Measurements from ENCODE around the gene S100A14.

The S100A14 gene

DNA sequence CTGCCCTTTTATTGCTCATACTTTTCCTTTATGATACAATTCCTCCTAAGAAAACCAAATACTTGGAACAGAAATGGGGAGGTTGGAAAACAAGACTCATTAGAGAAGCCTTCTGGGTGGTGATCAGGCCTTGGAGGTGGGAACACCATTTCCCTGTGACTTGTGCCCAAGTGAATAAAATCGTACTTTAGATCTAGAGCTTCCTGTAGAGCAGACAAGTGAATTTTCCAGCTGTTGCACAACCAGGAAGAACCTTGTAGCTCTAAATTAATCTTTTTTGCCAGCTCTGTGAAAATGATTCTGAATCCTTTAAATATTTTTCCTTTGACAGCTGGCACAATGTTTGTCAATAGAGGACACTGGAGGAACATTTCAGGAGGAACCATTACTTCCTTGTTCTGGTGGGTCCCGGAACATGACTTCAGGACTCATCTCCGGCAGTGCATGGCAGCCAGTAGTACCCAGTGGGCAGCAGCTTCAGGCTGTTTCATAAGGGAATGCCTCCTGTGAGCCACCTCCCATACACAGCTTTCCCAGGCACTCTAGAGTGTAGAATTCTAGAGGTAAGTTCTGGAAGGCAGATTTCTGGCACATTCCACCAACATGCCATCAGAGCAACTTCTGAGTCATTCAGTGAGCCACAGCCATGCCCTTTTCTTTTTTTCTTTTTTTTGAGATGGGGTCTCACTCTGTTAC lies 36.8 kb upstream of the S100A14 start:
- peak overlapping the region; percentile 39 for H3K27ac ChIP-seq (replicated peaks)
- H3K4me3 ChIP-seq (replicated peaks; ENCODE audit: insufficient read depth, low read length): no peak overlapping the region
- no peaks in the 10 kb centered on the region for H3K27me3 ChIP-seq (ENCODE audit: insufficient read depth, poor library complexity, severe bottlenecking)
- no peak for DNase-seq (ENCODE audit: low read depth in 1 of 2, low spot score in 1 of 2)
- TF ChIP-seq POLR2AphosphoS5 (IDR thresholded peaks at IDR 0.05; ENCODE audit: low read depth): no peak
- TF ChIP-seq, protein P1, sequence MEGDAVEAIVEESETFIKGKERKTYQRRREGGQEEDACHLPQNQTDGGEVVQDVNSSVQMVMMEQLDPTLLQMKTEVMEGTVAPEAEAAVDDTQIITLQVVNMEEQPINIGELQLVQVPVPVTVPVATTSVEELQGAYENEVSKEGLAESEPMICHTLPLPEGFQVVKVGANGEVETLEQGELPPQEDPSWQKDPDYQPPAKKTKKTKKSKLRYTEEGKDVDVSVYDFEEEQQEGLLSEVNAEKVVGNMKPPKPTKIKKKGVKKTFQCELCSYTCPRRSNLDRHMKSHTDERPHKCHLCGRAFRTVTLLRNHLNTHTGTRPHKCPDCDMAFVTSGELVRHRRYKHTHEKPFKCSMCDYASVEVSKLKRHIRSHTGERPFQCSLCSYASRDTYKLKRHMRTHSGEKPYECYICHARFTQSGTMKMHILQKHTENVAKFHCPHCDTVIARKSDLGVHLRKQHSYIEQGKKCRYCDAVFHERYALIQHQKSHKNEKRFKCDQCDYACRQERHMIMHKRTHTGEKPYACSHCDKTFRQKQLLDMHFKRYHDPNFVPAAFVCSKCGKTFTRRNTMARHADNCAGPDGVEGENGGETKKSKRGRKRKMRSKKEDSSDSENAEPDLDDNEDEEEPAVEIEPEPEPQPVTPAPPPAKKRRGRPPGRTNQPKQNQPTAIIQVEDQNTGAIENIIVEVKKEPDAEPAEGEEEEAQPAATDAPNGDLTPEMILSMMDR (IDR thresholded peaks at IDR 0.05; ENCODE audit: insufficient read depth, low read length): no peak
- TF ChIP-seq GABPA (IDR thresholded peaks at IDR 0.05; ENCODE audit: low read depth): 0 out of 2 replicates have a peak, but pooled peaks have one; percentile 26

DNA sequence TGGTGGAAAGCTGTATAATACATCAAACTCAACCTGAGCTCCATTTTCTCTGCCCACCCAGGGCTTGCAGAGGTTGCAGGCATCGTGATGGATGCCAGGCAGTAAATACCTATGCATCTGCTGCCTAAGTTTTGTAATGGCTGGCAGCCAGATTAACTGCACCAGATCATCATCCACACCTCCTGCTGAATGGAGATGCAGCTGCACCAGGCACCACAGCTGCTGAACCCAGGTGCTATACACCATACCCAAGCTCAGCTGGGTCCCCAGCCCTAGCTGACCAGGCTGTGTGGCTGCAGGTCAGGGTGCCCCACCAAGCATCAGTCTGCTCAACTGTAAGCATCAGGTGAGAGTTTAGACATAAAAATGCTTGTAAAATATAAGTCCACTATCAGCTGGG lies 35.6 kb upstream of the S100A14 start:
- Histone ChIP-seq H3K27me3 (ENCODE audit: insufficient read depth, poor library complexity, severe bottlenecking) (no peaks in the 10 kb centered on the region), H3K27ac (replicated peaks) (no peak overlapping the region), H3K4me3 (replicated peaks; ENCODE audit: insufficient read depth, low read length) (no peak overlapping the region)
- no peak for DNase-seq (ENCODE audit: low read depth in 1 of 2, low spot score in 1 of 2)
- TF ChIP-seq, protein P2, sequence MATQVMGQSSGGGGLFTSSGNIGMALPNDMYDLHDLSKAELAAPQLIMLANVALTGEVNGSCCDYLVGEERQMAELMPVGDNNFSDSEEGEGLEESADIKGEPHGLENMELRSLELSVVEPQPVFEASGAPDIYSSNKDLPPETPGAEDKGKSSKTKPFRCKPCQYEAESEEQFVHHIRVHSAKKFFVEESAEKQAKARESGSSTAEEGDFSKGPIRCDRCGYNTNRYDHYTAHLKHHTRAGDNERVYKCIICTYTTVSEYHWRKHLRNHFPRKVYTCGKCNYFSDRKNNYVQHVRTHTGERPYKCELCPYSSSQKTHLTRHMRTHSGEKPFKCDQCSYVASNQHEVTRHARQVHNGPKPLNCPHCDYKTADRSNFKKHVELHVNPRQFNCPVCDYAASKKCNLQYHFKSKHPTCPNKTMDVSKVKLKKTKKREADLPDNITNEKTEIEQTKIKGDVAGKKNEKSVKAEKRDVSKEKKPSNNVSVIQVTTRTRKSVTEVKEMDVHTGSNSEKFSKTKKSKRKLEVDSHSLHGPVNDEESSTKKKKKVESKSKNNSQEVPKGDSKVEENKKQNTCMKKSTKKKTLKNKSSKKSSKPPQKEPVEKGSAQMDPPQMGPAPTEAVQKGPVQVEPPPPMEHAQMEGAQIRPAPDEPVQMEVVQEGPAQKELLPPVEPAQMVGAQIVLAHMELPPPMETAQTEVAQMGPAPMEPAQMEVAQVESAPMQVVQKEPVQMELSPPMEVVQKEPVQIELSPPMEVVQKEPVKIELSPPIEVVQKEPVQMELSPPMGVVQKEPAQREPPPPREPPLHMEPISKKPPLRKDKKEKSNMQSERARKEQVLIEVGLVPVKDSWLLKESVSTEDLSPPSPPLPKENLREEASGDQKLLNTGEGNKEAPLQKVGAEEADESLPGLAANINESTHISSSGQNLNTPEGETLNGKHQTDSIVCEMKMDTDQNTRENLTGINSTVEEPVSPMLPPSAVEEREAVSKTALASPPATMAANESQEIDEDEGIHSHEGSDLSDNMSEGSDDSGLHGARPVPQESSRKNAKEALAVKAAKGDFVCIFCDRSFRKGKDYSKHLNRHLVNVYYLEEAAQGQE (IDR thresholded peaks at IDR 0.05; ENCODE audit: insufficient replicate concordance, low read depth): no peak
- TF ChIP-seq, protein P1 (IDR thresholded peaks at IDR 0.05; ENCODE audit: insufficient read depth, low read length): no peak
- TF ChIP-seq POLR2AphosphoS5 (IDR thresholded peaks at IDR 0.05; ENCODE audit: low read depth) (no peak), SPI1 (IDR thresholded peaks at IDR 0.05; ENCODE audit: borderline replicate concordance, low read depth) (no peak), GABPA (IDR thresholded peaks at IDR 0.05; ENCODE audit: low read depth) (no peak)

DNA sequence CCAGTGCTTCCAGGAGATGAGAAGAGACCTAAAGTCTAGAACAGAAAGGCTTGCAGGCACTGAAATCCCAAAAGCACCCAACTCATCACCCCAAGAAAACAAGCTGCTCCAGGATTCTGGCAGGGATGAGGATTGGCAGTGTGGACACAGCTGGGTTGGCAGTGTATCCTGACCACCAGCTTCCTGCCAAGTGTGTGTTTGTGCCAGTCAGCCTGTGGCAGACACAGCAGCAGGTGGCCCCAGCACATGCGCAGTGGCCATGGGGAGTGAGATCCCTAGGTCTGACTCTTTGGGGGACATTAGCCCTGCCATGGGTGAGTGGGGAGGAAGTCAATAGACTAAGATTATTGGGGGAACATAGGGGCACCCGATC lies 33.7 kb upstream of the S100A14 start:
- DNase-seq (ENCODE audit: low read depth in 1 of 2, low spot score in 1 of 2): no peak
- Histone ChIP-seq H3K4me3 (replicated peaks; ENCODE audit: insufficient read depth, low read length) (no peak overlapping the region), H3K27ac (replicated peaks) (no peak overlapping the region), H3K27me3 (ENCODE audit: insufficient read depth, poor library complexity, severe bottlenecking) (no peaks in the 10 kb centered on the region)
- TF ChIP-seq, protein P2 (IDR thresholded peaks at IDR 0.05; ENCODE audit: insufficient replicate concordance, low read depth): no peak
- TF ChIP-seq POLR2AphosphoS5 (IDR thresholded peaks at IDR 0.05; ENCODE audit: low read depth) (no peak), SPI1 (IDR thresholded peaks at IDR 0.05; ENCODE audit: borderline replicate concordance, low read depth) (no peak), GABPA (IDR thresholded peaks at IDR 0.05; ENCODE audit: low read depth) (no peak)
- TF ChIP-seq, protein P1 (IDR thresholded peaks at IDR 0.05; ENCODE audit: insufficient read depth, low read length): no peak
